ENCODE data around the gene TMEM138.
A peak's percentile ranks its signal among the peaks of the same experiment; 100 is the strongest.
"Not testable (repeated sequence)": the region's sequence is repeated elsewhere in the genome, so short reads cannot be mapped to it uniquely, and the experiment has no call there.

The TMEM138 gene

DNA sequence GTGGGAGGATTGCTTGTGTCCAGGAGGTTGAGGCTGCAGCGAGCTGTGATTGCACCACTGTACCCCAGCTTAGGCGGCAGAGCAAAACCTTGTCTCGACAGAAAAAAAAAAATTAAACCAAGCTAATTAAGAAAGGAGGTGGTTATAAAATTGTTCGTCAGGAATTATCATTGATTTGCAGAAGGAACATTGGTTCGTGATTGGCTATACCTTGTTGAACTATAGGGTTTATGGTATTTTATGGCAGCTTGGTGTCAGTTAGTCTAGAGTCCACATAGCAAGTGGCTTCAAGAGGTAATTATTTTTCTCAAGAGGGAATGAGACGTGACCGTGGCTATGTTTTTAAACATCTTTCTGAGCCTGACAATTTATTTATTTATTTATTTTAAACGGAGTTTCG lies 18.7 kb downstream of the TMEM138 start:
- WGBS (ENCODE audit: insufficient coverage, insufficient read length), result 100% methylated on average over 2 of the region's 9 CpGs
- Histone ChIP-seq H3K9me3 (ENCODE audit: control insufficient read depth, insufficient read depth, low read length) (no peaks in the 10 kb centered on the region), H3K36me3 (ENCODE audit: control insufficient read depth, insufficient read depth, low read length) (no peaks in the 10 kb centered on the region; the same call in 1 of the 2 replicates), H3K4me3 (ENCODE audit: low read length) (no peak overlapping the region), H3K4me1 (ENCODE audit: control insufficient read depth, insufficient read depth, low read length) (no peaks in the 10 kb centered on the region), H3K27me3 (ENCODE audit: control insufficient read depth, insufficient read depth, low read length) (no peaks in the 10 kb centered on the region), H3K27ac (ENCODE audit: low read length) (no peak overlapping the region)
- DNase-seq (ENCODE audit: low read depth, low spot score), result no peak

DNA sequence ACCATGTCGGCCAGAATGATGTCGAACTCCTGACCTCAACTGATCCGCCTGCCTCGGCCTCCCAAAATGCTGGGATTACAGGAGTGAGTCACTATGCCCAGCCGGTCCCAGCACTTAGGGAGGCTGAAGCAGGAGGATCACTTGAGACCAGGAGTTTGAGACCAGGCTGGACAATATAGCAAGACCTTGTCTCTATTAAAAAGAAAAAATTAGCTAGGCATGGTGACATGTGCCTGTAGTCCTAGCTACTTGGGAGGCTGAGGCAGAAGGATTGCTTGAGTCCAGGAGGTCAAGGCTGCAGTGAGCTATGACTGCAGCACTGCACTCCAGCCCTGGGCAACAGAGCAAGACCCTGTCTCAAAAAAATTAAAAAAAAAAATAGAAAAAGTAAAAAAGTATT lies 21.7 kb downstream of the TMEM138 start:
- WGBS (ENCODE audit: insufficient coverage, insufficient read length), result no CpG with 5 or more reads among the region's 5 CpGs
- H3K4me3 ChIP-seq (ENCODE audit: low read length); H3K27ac ChIP-seq (ENCODE audit: low read length); H3K4me1 ChIP-seq (ENCODE audit: control insufficient read depth, insufficient read depth, low read length); H3K36me3 ChIP-seq (ENCODE audit: control insufficient read depth, insufficient read depth, low read length); DNase-seq (ENCODE audit: low read depth, low spot score); H3K9me3 ChIP-seq (ENCODE audit: control insufficient read depth, insufficient read depth, low read length); H3K27me3 ChIP-seq (ENCODE audit: control insufficient read depth, insufficient read depth, low read length): not testable (repeated sequence)

DNA sequence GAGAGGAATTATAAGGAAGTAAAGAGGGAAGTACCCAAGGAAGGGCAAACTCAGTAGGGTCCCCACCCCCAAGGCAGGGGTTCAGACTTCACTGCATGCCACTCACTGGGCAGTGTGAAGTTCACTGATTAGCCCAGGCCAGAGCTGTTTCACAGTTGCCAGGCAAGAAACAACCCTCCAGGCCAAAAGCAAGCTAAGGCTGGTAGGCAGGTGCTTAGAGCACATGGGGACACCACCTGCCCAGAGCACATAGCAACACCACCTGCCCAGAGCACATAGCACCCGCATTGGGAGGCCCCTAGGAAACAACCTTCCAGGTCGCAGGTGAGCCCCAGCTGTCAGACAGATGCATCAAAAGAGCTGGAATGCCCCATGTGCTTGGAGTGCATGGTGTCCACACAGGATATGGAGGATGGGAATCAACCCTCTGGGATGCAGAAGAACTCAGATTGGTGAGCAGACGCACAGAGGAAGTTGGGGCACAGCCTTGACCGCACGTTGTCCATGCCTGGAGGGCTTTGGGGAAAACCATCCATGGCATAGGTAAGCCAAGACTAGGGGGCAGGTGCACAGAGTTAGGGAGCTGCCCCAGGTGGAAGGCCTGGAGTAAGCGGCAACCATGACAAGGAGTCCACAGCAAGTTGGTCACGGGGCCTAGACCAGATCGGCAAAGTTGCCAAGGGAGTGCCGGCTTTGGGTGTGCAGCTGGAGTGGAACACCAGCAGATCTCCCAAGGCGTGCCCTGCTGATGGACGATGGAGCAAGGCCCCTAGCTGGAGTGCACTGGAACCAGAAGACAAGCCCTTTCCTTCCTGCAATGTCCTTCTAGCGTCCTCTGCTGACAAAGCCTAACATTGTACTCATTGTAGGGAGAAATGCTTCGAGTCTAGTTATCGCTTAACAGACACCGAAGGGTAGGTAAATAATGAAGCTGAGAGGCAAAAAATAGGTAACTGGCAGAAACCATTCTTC lies 22.4 kb downstream of the TMEM138 start:
- Histone ChIP-seq H3K4me1 (ENCODE audit: control insufficient read depth, insufficient read depth, low read length) (no peaks in the 10 kb centered on the region), H3K9me3 (ENCODE audit: control insufficient read depth, insufficient read depth, low read length) (no peaks in the 10 kb centered on the region), H3K4me3 (ENCODE audit: low read length) (no peak overlapping the region), H3K27ac (ENCODE audit: low read length) (no peak overlapping the region), H3K27me3 (ENCODE audit: control insufficient read depth, insufficient read depth, low read length) (no peaks in the 10 kb centered on the region), H3K36me3 (ENCODE audit: control insufficient read depth, insufficient read depth, low read length) (no peaks in the 10 kb centered on the region)
- DNase-seq (ENCODE audit: low read depth, low spot score), result no peak
- no CpG with 5 or more reads among the region's 15 CpGs for WGBS (ENCODE audit: insufficient coverage, insufficient read length)

DNA sequence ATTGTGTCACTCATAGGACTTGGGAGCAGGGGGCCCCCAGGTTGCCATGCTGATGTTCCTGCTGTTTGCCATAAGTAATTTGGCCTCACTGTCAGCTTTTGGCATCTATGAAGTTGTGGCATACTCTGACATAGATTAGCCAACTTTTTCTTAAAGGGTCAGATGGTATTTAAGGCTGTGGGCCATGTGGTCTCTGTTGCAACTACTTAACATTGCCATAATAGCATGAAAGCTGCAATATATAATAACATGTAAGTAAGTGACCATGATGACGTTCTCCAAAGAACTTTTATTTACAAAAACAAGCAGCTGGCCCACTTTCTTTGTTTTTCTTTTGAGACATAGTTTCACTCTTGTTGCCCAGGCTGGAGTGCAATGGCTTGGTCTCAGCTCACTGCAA lies 28.0 kb downstream of the TMEM138 start:
- Histone ChIP-seq H3K27ac (ENCODE audit: low read length) (no peak overlapping the region), H3K27me3 (ENCODE audit: control insufficient read depth, insufficient read depth, low read length) (no peaks in the 10 kb centered on the region), H3K36me3 (ENCODE audit: control insufficient read depth, insufficient read depth, low read length) (no peaks in the 10 kb centered on the region), H3K4me3 (ENCODE audit: low read length) (no peak overlapping the region), H3K4me1 (ENCODE audit: control insufficient read depth, insufficient read depth, low read length) (0 out of 2 replicates have a peak, but pooled peaks cover 2% of the 10 kb centered on the region), H3K9me3 (ENCODE audit: control insufficient read depth, insufficient read depth, low read length) (no peaks in the 10 kb centered on the region)
- DNase-seq (ENCODE audit: low read depth, low spot score), result no peak
- no CpG with 5 or more reads among the region's 1 CpG for WGBS (ENCODE audit: insufficient coverage, insufficient read length)

DNA sequence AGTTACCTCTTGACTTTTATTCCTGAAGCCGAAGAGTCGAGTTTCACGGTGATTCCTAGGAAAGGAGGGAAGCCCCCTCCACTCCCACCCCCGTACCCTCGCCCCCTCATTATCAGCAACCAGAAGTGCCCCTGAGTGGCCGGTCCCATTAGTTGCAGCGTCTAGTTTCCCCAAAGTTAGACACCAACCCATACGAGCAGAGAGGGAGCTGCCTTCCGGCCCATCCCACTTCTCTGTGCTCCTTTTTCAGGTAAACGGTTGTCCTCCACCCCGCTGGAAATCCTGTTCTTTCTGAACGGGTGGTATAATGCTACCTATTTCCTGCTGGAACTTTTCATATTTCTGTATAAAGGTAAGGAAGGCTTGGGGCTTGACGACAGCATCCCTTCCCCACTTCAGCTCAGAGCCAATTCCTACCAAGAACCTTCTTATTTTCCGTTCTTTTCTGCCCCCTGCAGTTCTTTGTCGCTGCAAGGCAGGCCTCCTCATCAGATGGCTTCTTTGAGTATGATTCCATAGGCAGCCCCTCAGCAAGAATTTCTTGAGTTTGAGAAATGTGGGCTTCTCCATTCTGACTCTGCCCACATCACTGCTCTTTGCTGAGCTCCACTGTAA lies 30.9 kb downstream of the TMEM138 start:
- H3K27me3 ChIP-seq (ENCODE audit: control insufficient read depth, insufficient read depth, low read length), result no peaks in the 10 kb centered on the region
- DNase-seq (ENCODE audit: low read depth, low spot score), result no peak
- 0 out of 2 replicates have a peak, but pooled peaks cover 2% of the 10 kb centered on the region for H3K36me3 ChIP-seq (ENCODE audit: control insufficient read depth, insufficient read depth, low read length)
- H3K4me1 ChIP-seq (ENCODE audit: control insufficient read depth, insufficient read depth, low read length), result 0 out of 2 replicates have a peak, but pooled peaks cover 2% of the 10 kb centered on the region
- H3K27ac ChIP-seq (ENCODE audit: low read length), result no peak overlapping the region
- H3K4me3 ChIP-seq (ENCODE audit: low read length), result peak overlapping the region; percentile 76; the same call in 1 of the 2 replicates
- WGBS (ENCODE audit: insufficient coverage, insufficient read length), result no CpG with 5 or more reads among the region's 15 CpGs
- H3K9me3 ChIP-seq (ENCODE audit: control insufficient read depth, insufficient read depth, low read length), result no peaks in the 10 kb centered on the region

DNA sequence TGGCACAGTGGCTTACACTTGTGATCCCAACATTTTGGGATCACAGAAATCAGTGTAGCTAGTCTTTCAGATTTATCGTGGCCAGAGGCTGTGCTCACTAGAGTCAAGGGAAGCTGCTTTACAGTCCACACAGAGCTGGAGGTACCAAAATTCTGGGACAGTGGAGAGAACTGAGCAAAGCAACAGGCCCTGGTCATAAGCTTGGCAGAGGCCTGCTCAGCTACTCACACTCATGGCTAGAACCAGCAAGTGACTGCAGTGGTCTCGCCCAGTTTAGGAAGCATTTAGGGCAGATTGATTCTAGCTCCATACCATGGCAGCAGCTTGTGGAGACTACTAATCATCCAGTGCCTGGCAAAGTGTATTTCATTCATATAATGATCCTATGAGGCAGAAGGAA lies 39.0 kb downstream of the TMEM138 start:
- H3K27me3 ChIP-seq (ENCODE audit: control insufficient read depth, insufficient read depth, low read length), result no peaks in the 10 kb centered on the region
- H3K4me3 ChIP-seq (ENCODE audit: low read length), result no peak overlapping the region
- WGBS (ENCODE audit: insufficient coverage, insufficient read length), result no CpG with 5 or more reads among the region's 2 CpGs
- H3K27ac ChIP-seq (ENCODE audit: low read length), result no peak overlapping the region
- DNase-seq (ENCODE audit: low read depth, low spot score), result no peak
- no peaks in the 10 kb centered on the region for H3K9me3 ChIP-seq (ENCODE audit: control insufficient read depth, insufficient read depth, low read length)
- H3K36me3 ChIP-seq (ENCODE audit: control insufficient read depth, insufficient read depth, low read length), result peaks cover 21% of the 10 kb centered on the region
- H3K4me1 ChIP-seq (ENCODE audit: control insufficient read depth, insufficient read depth, low read length), result no peaks in the 10 kb centered on the region

DNA sequence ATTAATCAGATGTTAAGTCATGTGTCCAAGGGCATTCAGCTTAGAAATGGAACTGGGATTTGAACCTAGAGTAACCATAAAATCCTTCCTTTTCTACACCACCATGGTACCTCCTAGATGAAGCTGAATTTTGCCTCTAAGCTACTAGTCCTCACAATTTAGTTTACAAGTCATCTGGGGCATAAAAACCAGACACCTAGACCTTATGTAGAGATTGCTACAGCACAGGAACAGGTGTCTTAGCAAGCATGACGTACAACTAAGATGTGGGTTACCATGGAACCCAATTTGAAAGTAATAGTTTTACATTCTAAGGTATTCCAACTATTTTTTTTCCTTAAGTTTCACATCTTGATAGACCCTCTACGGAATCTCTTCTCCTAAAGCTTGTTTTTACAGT lies 39.4 kb downstream of the TMEM138 start:
- Histone ChIP-seq H3K9me3 (ENCODE audit: control insufficient read depth, insufficient read depth, low read length) (no peaks in the 10 kb centered on the region), H3K4me1 (ENCODE audit: control insufficient read depth, insufficient read depth, low read length) (no peaks in the 10 kb centered on the region), H3K4me3 (ENCODE audit: low read length) (no peak overlapping the region), H3K27ac (ENCODE audit: low read length) (no peak overlapping the region), H3K36me3 (ENCODE audit: control insufficient read depth, insufficient read depth, low read length) (peaks cover 21% of the 10 kb centered on the region), H3K27me3 (ENCODE audit: control insufficient read depth, insufficient read depth, low read length) (no peaks in the 10 kb centered on the region)
- WGBS (ENCODE audit: insufficient coverage, insufficient read length), result no CpG with 5 or more reads among the region's 2 CpGs
- no peak for DNase-seq (ENCODE audit: low read depth, low spot score)

DNA sequence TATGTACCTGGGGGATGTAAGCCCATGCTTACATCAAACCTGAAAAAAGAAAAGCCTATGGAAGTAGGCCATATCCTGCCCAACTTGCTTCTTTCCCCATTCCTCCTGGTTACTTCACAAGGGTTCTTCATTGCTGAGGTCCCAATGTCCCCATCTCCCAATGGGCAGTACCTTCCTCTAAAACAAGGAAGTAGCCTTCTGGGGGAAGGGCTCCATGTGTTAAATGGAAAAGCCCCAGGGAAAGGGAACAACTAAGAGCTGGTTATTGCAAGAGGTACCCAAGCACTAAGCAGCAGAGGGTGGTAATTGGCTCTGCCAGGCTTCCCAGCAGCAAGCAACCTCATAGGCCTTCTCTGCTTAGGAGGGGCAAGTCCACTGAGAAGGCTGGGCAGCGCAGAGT lies 41.5 kb downstream of the TMEM138 start:
- no CpG with 5 or more reads among the region's 1 CpG for WGBS (ENCODE audit: insufficient coverage, insufficient read length)

DNA sequence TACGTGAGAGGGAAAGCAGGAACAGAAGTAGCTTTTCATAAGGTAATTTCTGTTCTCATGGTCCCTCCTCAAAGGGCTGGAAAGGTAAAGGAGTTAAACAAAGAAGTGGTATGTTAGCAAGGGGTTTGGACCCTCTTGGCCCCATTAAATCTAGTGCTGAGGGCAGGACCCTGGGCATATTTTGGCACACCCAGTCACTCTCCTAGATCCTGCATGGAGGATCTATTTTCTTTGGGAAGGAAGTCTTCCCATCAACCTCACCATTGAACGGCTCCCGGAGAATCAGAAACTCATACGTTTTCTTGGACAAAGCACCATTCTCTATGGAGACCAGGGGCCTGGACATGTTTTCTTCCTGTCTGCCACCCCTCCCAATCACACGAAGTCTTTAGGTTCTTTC lies 41.9 kb downstream of the TMEM138 start:
- H3K4me3 ChIP-seq (ENCODE audit: low read length), result no peak overlapping the region
- no peak for DNase-seq (ENCODE audit: low read depth, low spot score)
- no peaks in the 10 kb centered on the region for H3K9me3 ChIP-seq (ENCODE audit: control insufficient read depth, insufficient read depth, low read length)
- H3K4me1 ChIP-seq (ENCODE audit: control insufficient read depth, insufficient read depth, low read length), result no peaks in the 10 kb centered on the region
- H3K36me3 ChIP-seq (ENCODE audit: control insufficient read depth, insufficient read depth, low read length), result peaks cover 26% of the 10 kb centered on the region
- no peaks in the 10 kb centered on the region for H3K27me3 ChIP-seq (ENCODE audit: control insufficient read depth, insufficient read depth, low read length)
- H3K27ac ChIP-seq (ENCODE audit: low read length), result no peak overlapping the region
- no CpG with 5 or more reads among the region's 5 CpGs for WGBS (ENCODE audit: insufficient coverage, insufficient read length)

More for the DNA sequence above, 41.5 kb downstream of the TMEM138 start:
- Histone ChIP-seq H3K9me3 (ENCODE audit: control insufficient read depth, insufficient read depth, low read length) (no peaks in the 10 kb centered on the region), H3K36me3 (ENCODE audit: control insufficient read depth, insufficient read depth, low read length) (peaks cover 24% of the 10 kb centered on the region), H3K4me1 (ENCODE audit: control insufficient read depth, insufficient read depth, low read length) (no peaks in the 10 kb centered on the region), H3K27ac (ENCODE audit: low read length) (no peak overlapping the region), H3K4me3 (ENCODE audit: low read length) (no peak overlapping the region), H3K27me3 (ENCODE audit: control insufficient read depth, insufficient read depth, low read length) (no peaks in the 10 kb centered on the region)
- no peak for DNase-seq (ENCODE audit: low read depth, low spot score)

DNA sequence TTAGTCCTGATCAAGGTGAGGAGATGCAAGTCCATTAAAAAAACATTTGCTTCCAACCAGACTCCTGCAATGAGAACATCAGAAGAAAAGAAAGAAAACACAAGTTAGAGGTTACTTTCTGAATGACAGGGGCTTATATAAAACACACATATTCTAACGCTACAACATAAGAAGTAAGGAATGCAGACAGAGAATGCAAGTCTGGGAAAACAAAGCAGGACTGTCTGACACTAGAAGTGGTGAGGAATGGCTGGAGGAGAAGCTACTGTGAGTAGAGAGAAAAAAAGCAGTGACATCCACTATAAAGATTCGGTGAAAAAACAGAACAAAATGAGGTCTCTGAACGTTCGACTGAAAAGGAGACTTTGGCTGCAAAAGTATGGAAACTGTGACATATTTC lies 42.5 kb downstream of the TMEM138 start:
- no peak overlapping the region for H3K27ac ChIP-seq (ENCODE audit: low read length)
- no peak overlapping the region for H3K4me3 ChIP-seq (ENCODE audit: low read length)
- H3K9me3 ChIP-seq (ENCODE audit: control insufficient read depth, insufficient read depth, low read length), result no peaks in the 10 kb centered on the region
- no CpG with 5 or more reads among the region's 4 CpGs for WGBS (ENCODE audit: insufficient coverage, insufficient read length)
- no peaks in the 10 kb centered on the region for H3K27me3 ChIP-seq (ENCODE audit: control insufficient read depth, insufficient read depth, low read length)
- no peaks in the 10 kb centered on the region for H3K4me1 ChIP-seq (ENCODE audit: control insufficient read depth, insufficient read depth, low read length)
- peaks cover 27% of the 10 kb centered on the region for H3K36me3 ChIP-seq (ENCODE audit: control insufficient read depth, insufficient read depth, low read length)
- DNase-seq (ENCODE audit: low read depth, low spot score), result no peak

All from iPS DF 6.9 (cell line).